ENCODE measurements around the gene MUC6.

MUC6 gene

GRCh38 chr11:1036303-1036923 is at the start of gene MUC6:
MUC6 (minus strand) TSS chr11:1036718; CDS start chr11:1036655, 63 bp downstream.
- TF ChIP-seq CTCF (IDR thresholded peaks at IDR 0.05; ENCODE audit: control insufficient read depth, insufficient read depth, low read depth, low read length, missing control alignments), result no peak
- H3K4me3 ChIP-seq (ENCODE audit: control insufficient read depth, low read depth, low read length), result no peak within 1 kb of the TSS
- no peak for DNase-seq (ENCODE audit: low read depth)

GRCh38 chr11:1085440-1086170 is 49.1 kb upstream of the MUC6 start:
- no peak for DNase-seq (ENCODE audit: low read depth)
- no peak overlapping the region for H3K4me3 ChIP-seq (ENCODE audit: control insufficient read depth, low read depth, low read length)
- TF ChIP-seq CTCF (IDR thresholded peaks at IDR 0.05; ENCODE audit: control insufficient read depth, insufficient read depth, low read depth, low read length, missing control alignments), result no peak

GRCh38 chr11:1084561-1085439 is 48.3 kb upstream of the MUC6 start:
- no peak overlapping the region for H3K4me3 ChIP-seq (ENCODE audit: control insufficient read depth, low read depth, low read length)
- no peak for TF ChIP-seq CTCF (IDR thresholded peaks at IDR 0.05; ENCODE audit: control insufficient read depth, insufficient read depth, low read depth, low read length, missing control alignments)
- no peak for DNase-seq (ENCODE audit: low read depth)

GRCh38 chr11:1083621-1084551 is 47.4 kb upstream of the MUC6 start:
- TF ChIP-seq CTCF (IDR thresholded peaks at IDR 0.05; ENCODE audit: control insufficient read depth, insufficient read depth, low read depth, low read length, missing control alignments), result no peak
- DNase-seq (ENCODE audit: low read depth), result no peak
- no peak overlapping the region for H3K4me3 ChIP-seq (ENCODE audit: control insufficient read depth, low read depth, low read length)

- no peak overlapping the region for H3K4me3 ChIP-seq (ENCODE audit: control insufficient read depth, low read depth, low read length)
- TF ChIP-seq CTCF (IDR thresholded peaks at IDR 0.05; ENCODE audit: control insufficient read depth, insufficient read depth, low read depth, low read length, missing control alignments), result no peak
- DNase-seq (ENCODE audit: low read depth), result no peak
Observed at GRCh38 chr11:1082728-1083620, 46.5 kb upstream of the MUC6 start.

Measured in AG09309 (cell line).